K562 (cell line): Measurements from ENCODE around the gene TSGA10. TPM values are rescaled to one million over a fixed set of nuclear protein-coding genes. Genes with fewer than 3 reads are reported as not detected.

ENCODE experiments used
- ATAC-seq: fragments of 200-7000 bp; cut with Tn5 transposase; 3 replicates; pipeline ENCODE4 v1.9.1; 2020; ENCODE audit warnings: moderate library complexity
- BruUV-seq: library from RNA; stranded (reverse); fragments of 400-500 nt; replicated peaks from 2 replicates; lab custom pipeline; 2021; lab: Mats Ljungman, UMichigan
- CTCF ChIA-PET: fragments of 300-600 bp; formaldehyde crosslinking; extraction: SDS; loops from one replicate; lab custom pipeline; 2021; ENCODE audit warnings: low intra/inter-chr PET ratio; lab: Yijun Ruan, JAX
- POLR2A ChIA-PET: fragments of 300-600, 350-650 bp; sonication (Branson Sonifier 250); formaldehyde crosslinking; extraction: SDS; loops from one replicate; lab custom pipeline; 2021; ENCODE audit warnings: antibody characterized with exemption, inconsistent platforms; lab: Yijun Ruan, JAX
- DNase-seq, 4 experiments: peaks; one replicate each; pipeline versions ENCODE4 v3.0.0 to v3.0.0-alpha.2; 2011 to 2018; ENCODE audit warnings: low spot score in 3 of 4, mixed read lengths in 3 of 4; ENCODE audit errors: extremely low read depth in 1 of 4
- FAIRE-seq: peaks from 2 replicates; lab custom pipeline; 2011; peaks lifted over from hg19 to GRCh38; lab: Jason Lieb, UNC
- H2AFZ ChIP-seq: 2 replicates; pipeline ENCODE4 v1.6.0; 2011; ENCODE audit warnings: low read depth, low read length, control low read depth, inconsistent platforms
- H3K27ac ChIP-seq: fragments of 200-600 bp; 3 replicates; pipeline ENCODE4 v1.8.0; 2011; ENCODE audit warnings: low read depth, mild to moderate bottlenecking, control low read depth, inconsistent platforms, low read length, moderate library complexity, mixed read lengths; ENCODE audit errors: extremely low read depth
- H3K27me3 ChIP-seq, 2 experiments: fragments of 300-600 bp in 1 of 2; 2 replicates in 1 of 2; 3 replicates in 1 of 2; pipeline versions ENCODE4 v1.6.0 to v1.8.0; 2011; ENCODE audit warnings: inconsistent platforms in 2 of 2, low read length in 2 of 2, mild to moderate bottlenecking in 1 of 2, mixed read lengths in 1 of 2, moderate library complexity in 1 of 2; ENCODE audit not compliant: control insufficient read depth in 2 of 2, insufficient read depth in 2 of 2
- H3K36me3 ChIP-seq: fragments of 300-600 bp; 3 replicates; pipeline ENCODE4 v1.8.0; 2011; ENCODE audit warnings: mild to moderate bottlenecking, low read length, inconsistent platforms; ENCODE audit not compliant: control insufficient read depth, insufficient read depth
- H3K4me1 ChIP-seq, 2 experiments: fragments of 200-600 bp in 1 of 2; replicated peaks in 1 of 2; 2 replicates in 1 of 2; 3 replicates in 1 of 2; pipeline versions ENCODE4 v1.5.1 to v1.8.0; 2011; ENCODE audit warnings: inconsistent platforms in 2 of 2, low read length in 2 of 2, mild to moderate bottlenecking in 1 of 2, mixed read lengths in 1 of 2, moderate library complexity in 1 of 2; ENCODE audit not compliant: control insufficient read depth in 2 of 2, insufficient read depth in 2 of 2
- H3K4me2 ChIP-seq: 2 replicates; pipeline ENCODE4 v1.6.1; 2011; ENCODE audit warnings: low read length, control low read depth, inconsistent platforms, mixed read lengths; ENCODE audit not compliant: insufficient read depth
- H3K4me3 ChIP-seq: fragments of 200-600 bp; sonication (generic), shearing (Covaris generic); 2 replicates; pipeline ENCODE4 v1.5.1; 2016; ENCODE audit warnings: control low read depth, inconsistent platforms
- H3K79me2 ChIP-seq: fragments of 200-600 bp; 3 replicates; pipeline ENCODE4 v1.8.0; 2011; ENCODE audit warnings: low read length, inconsistent platforms; ENCODE audit not compliant: control insufficient read depth, insufficient read depth
- H3K9ac ChIP-seq, 2 experiments: 2 replicates each; pipeline versions ENCODE4 v1.6.0 to v1.6.1; 2011; ENCODE audit warnings: low read depth in 2 of 2, low read length in 2 of 2, control low read depth in 1 of 2, inconsistent platforms in 1 of 2, mild to moderate bottlenecking in 1 of 2, mixed read lengths in 1 of 2; ENCODE audit not compliant: insufficient read depth in 1 of 2
- H3K9me1 ChIP-seq: one replicate; pipeline ENCODE4 v1.6.0; 2011; ENCODE audit warnings: inconsistent platforms, mild to moderate bottlenecking, low read length, moderate library complexity; ENCODE audit not compliant: control insufficient read depth, insufficient read depth
- H3K9me3 ChIP-seq: replicated peaks from 2 replicates; pipeline ENCODE4 v1.5.1; 2011; ENCODE audit warnings: low read depth, low read length, inconsistent platforms; ENCODE audit not compliant: control insufficient read depth, insufficient read depth
- H4K20me1 ChIP-seq: replicated peaks from 2 replicates; pipeline ENCODE4 v1.6.1; 2011; ENCODE audit warnings: low read length, inconsistent platforms, mixed read lengths; ENCODE audit not compliant: control insufficient read depth, insufficient read depth
- CHCHD3 ChIP-seq: fragments of 250-450 bp; sonication (Bioruptor Pico); IDR thresholded peaks from 2 replicates; pipeline ENCODE4 v2.1.2; 2022; ENCODE audit warnings: mild to moderate bottlenecking
- HDAC3 ChIP-seq: fragments of 450-650 bp; IDR thresholded peaks from 2 replicates; pipeline ENCODE4 v1.6.1; 2018; ENCODE audit warnings: borderline replicate concordance, mild to moderate bottlenecking, moderate library complexity; ENCODE audit not compliant: partially characterized antibody
- KLF6 ChIP-seq: fragments of 250-450 bp; sonication (Bioruptor Pico); IDR thresholded peaks from 2 replicates; pipeline ENCODE4 v1.4.0; 2020; ENCODE audit warnings: mild to moderate bottlenecking, moderate library complexity, borderline replicate concordance
- THRAP3 ChIP-seq: fragments of 450-650 bp; IDR thresholded peaks from 2 replicates; pipeline ENCODE4 v1.6.1; 2016; ENCODE audit warnings: mild to moderate bottlenecking, inconsistent platforms, borderline replicate concordance
- WGBS: fragments of 100-300 bp; shearing (Covaris generic); methylation state at CpG from one replicate; pipeline ENCODE4 v1.1.6; 2016; ENCODE audit warnings: low coverage, mixed read lengths; ENCODE audit not compliant: insufficient coverage; ENCODE audit errors: missing lambda C conversion rate; 5-methylcytosine and 5-hydroxymethylcytosine counted together
- in situ Hi-C: fragments of 300-500 bp; cut with MboI; formaldehyde crosslinking; loops from 4 replicates; pipeline ENCODE4 v1.15.0; 2018; ENCODE audit warnings: inconsistent platforms, mixed read lengths
- intact Hi-C: fragments of 100-400 bp; cut with micrococcal nuclease; formaldehyde crosslinking; loops from 2 replicates; pipeline ENCODE4 v1.14.2; 2022
- polyA plus RNA-seq, 8 experiments: library from polyadenylated mRNA; depleted of rRNA in 4 of 8; stranded (reverse) in 5 of 8; unstranded in 3 of 8; fragments of >200 nt; fragmentation: Nextera tagmentation in 2 of 8; fragmentation: Illumina TruSeq in 1 of 8; extraction: Ambion mirVana in 2 of 8; extraction: Trizol in 1 of 8; gene quantifications; 2 replicates each; pipeline versions ENCODE4 v1.2.1 to v1.2.3, GENCODE V29; 2011 to 2014; ENCODE audit warnings: inconsistent platforms in 1 of 8, missing spikeins in 1 of 8
- total RNA-seq, 7 experiments: library from RNA; depleted of rRNA in 6 of 7; stranded (reverse); fragments of >200 nt in 6 of 7; fragmentation: Illumina TruSeq in 2 of 7; extraction: Trizol in 2 of 7; gene quantifications; 2 replicates each; pipeline versions ENCODE4 v1.2.1 to v1.2.3, GENCODE V29; 2011 to 2021; ENCODE audit warnings: low replicate concordance in 1 of 7
- TF ChIP-seq, protein P1 (sequence below): sonication (generic); formaldehyde crosslinking; IDR thresholded peaks from 2 replicates; pipeline ENCODE4 v1.9.0; 2022; ENCODE audit warnings: mild to moderate bottlenecking, missing genetic modification reagents

TSGA10 gene
- total and polyA plus RNA-seq, 9 of the 15 experiments (the other 6 are each of a cell fraction or from before 2014, with no cell fraction given) = 2.1 to 11.3 (median 3.2) TPM

DNA sequence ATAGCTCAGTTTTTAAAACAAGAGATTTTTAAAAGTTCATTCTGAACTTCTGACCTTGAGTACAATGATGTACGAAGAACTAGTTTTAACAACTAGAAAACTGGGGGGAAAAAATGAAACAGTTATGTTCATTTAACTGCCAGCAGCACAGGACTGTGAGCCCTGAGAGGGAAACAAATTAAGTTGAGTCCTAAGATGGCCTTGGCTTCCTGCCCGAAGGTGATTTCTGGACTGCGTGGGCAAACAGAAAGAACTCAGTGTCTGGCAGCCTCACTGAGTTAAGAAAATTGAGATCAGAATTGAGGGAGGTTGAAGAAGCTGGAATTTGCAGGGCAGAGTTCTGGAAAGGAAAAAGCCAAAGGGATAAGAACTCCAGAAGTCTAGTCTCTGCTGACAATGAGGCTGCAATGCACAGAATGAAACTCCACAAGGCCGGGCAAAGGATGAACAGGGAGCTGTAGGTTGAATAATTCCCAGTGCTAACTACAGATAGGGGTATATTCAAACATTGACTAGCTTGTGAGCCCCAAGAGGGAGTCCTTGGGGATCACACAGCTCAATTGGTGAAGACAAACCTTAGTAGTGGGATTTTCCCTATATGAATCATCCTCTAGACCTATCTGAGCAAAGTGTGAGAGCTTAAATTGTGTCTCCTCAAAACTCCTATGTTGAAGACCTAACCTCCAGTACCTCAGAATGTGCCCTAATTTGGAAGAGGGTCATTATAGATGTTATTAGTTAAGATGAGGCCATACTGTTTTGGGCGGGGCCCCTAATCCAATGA lies 205.6 kb downstream of the TSGA10 start:
- Histone ChIP-seq H3K9me1 (no peaks in the 10 kb centered on the region), H3K36me3 (no peaks in the 10 kb centered on the region), H2AFZ (no peak overlapping the region), H3K4me1 (no peaks in the 10 kb centered on the region), H3K27me3 (peaks cover 0 to 18% of the 10 kb centered on the region in 2 experiments; a peak in 4 of 5 replicates), H3K9me3 (no peaks in the 10 kb centered on the region), H4K20me1 (no peaks in the 10 kb centered on the region), H3K79me2 (no peaks in the 10 kb centered on the region), H3K4me2 (no peak overlapping the region)
- 3% methylated on average over 5 of the region's 5 CpGs for WGBS
- no peak for FAIRE-seq
- peak in 1 of 4 experiments; percentile 1 for DNase-seq
- ATAC-seq = no peak
- BruUV-seq = no TSS peak
- POLR2A ChIA-PET = no interaction called here
- CTCF ChIA-PET = no interaction called here
- TF ChIP-seq CHCHD3 (CRISPR knock-in tag) (no peak), KLF6 (CRISPR knock-in tag) (no peak), THRAP3 (no peak), HDAC3 (no peak)
- TF ChIP-seq, protein P1, sequence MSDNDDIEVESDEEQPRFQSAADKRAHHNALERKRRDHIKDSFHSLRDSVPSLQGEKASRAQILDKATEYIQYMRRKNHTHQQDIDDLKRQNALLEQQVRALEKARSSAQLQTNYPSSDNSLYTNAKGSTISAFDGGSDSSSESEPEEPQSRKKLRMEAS (CRISPR knock-in tag) = no peak
- TF ChIP-seq, all 486 proteins: peak for 0
- intact Hi-C loops = no loop called here
- in situ Hi-C loops = no loop called here
- Histone ChIP-seq H3K27ac (no peak overlapping the region), H3K9ac (no peak overlapping the region), H3K4me3 (no peak overlapping the region)
